VCaP (cell line): Measurements from ENCODE around the gene GRIPAP1.

Experiments used
- H3K27ac ChIP-seq: fragments of 450-650 bp; 2 replicates; pipeline ENCODE4 v1.5.1; 2017
- CTCF ChIP-seq: fragments of 450-650 bp; conservative IDR thresholded peaks from 2 replicates; pipeline ENCODE4 v1.5.1; 2017; ENCODE audit warnings: mild to moderate bottlenecking, moderate library complexity

GRIPAP1 gene

GRCh38 chrX:48957827-48958634 lies 44.0 kb downstream of the GRIPAP1 start:
- no peak for TF ChIP-seq CTCF
- peak overlapping the region; percentile 83 for H3K27ac ChIP-seq

GRCh38 chrX:48957477-48957826 lies 44.6 kb downstream of the GRIPAP1 start, which contains the start of gene OTUD5:
TSS of gene OTUD5 (minus strand) at chrX:48957607. CDS start at chrX:48957570, 37 bp downstream.
- peak within 1 kb of the TSS; percentile 83 for H3K27ac ChIP-seq
- no peak for TF ChIP-seq CTCF

- H3K27ac ChIP-seq = peak overlapping the region; percentile 83
- TF ChIP-seq CTCF = no peak
Measured at GRCh38 chrX:48956728-48957414, 45.2 kb downstream of the GRIPAP1 start.

DNA sequence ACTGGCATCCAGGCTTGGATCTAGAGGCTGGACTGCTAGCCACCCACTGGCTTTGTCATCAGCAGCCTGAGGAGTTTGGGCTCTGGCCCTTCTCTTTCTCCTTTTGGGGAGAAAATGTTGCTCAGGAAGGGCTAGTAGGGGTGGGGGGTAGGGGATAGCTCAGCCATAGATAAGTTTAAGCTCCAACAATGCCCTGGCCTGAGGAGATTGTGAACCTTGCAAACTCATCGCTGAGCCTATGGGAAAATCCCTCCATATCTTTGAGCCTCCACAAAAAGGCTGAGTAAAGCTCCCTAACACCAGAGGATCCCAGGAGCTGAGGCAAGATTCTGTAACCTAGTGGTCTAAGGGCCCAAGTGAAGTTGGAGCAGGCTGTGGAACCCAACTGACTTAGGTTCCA lies 53.5 kb downstream of the GRIPAP1 start:
- TF ChIP-seq CTCF = no peak
- no peak overlapping the region for H3K27ac ChIP-seq

- no peak overlapping the region for H3K27ac ChIP-seq
- peak; percentile 72 for TF ChIP-seq CTCF
Measured at GRCh38 chrX:48945517-48946348, 56.3 kb downstream of the GRIPAP1 start.

- H3K27ac ChIP-seq = no peak overlapping the region
- no peak for TF ChIP-seq CTCF
Measured at GRCh38 chrX:48942895-48943294, 59.2 kb downstream of the GRIPAP1 start.
